Fibroblast of villous mesenchyme (primary cell): Measurements from ENCODE around the gene WLS. TPM values are rescaled to one million over a fixed set of nuclear protein-coding genes. Genes with fewer than 3 reads are reported as not detected.

Experiments used
- DNase-seq: peaks from one replicate; pipeline ENCODE4 v3.0.0-alpha.2; 2010; ENCODE audit warnings: low read depth
- H3K4me3 ChIP-seq: 2 replicates; pipeline ENCODE4 v1.5.1; 2011; ENCODE audit warnings: low read depth, mild to moderate bottlenecking, low read length
- total RNA-seq: library from RNA; depleted of rRNA; stranded (reverse); fragments of >200 nt; gene quantifications from 2 replicates; pipeline ENCODE4 v1.2.3, GENCODE V29; 2012
- TF ChIP-seq, protein P1 (sequence below): IDR thresholded peaks from 2 replicates; pipeline ENCODE4 v1.5.1; 2012; ENCODE audit warnings: low read depth, mild to moderate bottlenecking, low read length; ENCODE audit not compliant: insufficient read depth

WLS gene
- total RNA-seq, 1 donor = 66.1 TPM

DNA sequence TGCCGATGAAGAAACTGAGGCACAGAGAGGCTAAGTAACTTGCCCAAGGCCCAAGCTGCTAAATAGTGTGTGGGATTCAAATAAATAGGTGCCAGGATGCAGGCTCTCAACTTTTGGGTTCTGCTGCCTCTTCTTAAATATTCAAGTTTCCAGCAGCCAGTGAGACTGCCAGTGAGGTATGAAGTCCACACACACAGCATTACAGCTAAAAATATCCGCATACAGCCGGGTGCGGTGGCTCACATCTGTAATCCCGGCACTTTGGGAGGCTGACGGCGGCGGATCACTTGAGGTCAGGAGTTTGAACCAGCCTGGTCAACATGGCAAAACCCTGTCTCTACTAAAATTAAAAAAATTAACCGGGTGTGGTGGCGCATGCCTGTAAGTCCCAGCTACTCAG lies 103.5 kb downstream of the WLS start:
- H3K4me3 ChIP-seq = no peak overlapping the region
- DNase-seq = peak; percentile 36
- TF ChIP-seq, protein P1, sequence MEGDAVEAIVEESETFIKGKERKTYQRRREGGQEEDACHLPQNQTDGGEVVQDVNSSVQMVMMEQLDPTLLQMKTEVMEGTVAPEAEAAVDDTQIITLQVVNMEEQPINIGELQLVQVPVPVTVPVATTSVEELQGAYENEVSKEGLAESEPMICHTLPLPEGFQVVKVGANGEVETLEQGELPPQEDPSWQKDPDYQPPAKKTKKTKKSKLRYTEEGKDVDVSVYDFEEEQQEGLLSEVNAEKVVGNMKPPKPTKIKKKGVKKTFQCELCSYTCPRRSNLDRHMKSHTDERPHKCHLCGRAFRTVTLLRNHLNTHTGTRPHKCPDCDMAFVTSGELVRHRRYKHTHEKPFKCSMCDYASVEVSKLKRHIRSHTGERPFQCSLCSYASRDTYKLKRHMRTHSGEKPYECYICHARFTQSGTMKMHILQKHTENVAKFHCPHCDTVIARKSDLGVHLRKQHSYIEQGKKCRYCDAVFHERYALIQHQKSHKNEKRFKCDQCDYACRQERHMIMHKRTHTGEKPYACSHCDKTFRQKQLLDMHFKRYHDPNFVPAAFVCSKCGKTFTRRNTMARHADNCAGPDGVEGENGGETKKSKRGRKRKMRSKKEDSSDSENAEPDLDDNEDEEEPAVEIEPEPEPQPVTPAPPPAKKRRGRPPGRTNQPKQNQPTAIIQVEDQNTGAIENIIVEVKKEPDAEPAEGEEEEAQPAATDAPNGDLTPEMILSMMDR = no peak

DNA sequence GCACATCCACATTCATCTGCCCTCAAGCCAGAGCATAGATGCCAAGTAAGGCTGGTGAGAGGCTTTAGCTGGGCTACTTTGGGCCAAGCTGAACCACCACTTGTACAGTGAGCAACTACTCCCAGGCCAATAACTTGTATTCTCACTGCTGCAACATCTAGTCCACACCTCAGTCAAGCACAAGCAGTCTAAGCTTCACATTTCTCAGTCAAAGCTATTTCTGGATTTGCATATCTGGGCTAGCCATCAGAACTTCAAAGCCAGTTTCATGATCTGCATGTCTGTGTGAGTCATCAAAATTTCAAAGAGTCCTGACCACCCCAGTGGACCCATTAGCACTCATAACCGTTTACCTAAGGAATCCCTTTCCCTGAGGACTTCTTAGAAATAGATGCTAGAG lies 104.2 kb downstream of the WLS start:
- peak; percentile 73 for DNase-seq
- TF ChIP-seq, protein P1 = no peak
- H3K4me3 ChIP-seq = no peak overlapping the region

DNA sequence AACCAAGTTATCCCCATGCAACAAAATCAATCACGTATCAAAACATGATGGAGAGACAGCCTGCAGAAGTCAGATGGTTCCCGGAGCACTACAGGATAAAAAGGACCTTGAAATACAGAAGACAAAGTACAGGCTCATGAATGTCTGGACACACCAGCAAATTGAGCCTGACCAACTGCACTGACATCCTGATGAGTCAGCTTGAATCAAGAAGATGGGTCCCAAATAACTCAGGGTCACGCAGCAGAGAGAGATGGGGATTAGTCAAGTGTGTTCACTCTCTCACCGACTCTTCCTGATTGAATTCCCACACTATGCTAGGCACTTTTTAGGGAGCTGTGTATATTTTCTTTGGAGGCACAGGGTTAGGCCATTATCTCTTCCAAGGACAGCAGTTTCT lies 110.8 kb downstream of the WLS start:
- H3K4me3 ChIP-seq = no peak overlapping the region
- DNase-seq = peak; percentile 32
- TF ChIP-seq, protein P1 = no peak

DNA sequence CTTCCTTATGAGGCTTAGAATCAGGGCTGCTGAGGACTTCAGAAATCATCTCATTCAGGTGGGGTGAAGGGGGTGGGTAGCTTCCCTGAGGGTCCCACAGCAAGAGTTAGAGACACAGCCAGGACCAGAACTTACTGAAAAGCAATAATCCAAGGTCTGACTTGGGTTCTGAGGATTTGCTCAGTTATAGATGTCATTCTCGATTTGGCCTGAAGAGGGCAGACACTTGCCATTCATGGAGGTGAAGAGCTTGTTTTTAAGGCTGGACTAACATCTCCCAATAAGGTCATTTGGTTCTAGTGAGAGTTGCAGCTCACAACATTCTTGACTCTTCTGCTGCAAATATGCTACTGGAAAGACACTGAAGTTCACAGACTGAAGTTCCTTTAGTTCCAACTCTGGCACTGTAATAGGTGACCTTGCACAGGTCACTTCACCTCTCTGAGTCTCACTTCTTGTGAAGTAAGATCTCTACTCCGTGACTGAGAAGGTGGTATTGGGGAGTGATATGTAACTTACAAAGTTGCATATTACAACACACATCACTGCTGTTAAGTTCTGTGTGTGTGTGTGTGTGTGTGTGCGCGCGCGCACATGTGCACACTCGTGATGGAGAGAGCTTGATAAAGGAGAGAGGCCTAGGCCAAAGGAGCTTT lies 112.1 kb downstream of the WLS start:
- H3K4me3 ChIP-seq = no peak overlapping the region
- TF ChIP-seq, protein P1 = peak; percentile 82
- DNase-seq = peak; percentile 87

DNA sequence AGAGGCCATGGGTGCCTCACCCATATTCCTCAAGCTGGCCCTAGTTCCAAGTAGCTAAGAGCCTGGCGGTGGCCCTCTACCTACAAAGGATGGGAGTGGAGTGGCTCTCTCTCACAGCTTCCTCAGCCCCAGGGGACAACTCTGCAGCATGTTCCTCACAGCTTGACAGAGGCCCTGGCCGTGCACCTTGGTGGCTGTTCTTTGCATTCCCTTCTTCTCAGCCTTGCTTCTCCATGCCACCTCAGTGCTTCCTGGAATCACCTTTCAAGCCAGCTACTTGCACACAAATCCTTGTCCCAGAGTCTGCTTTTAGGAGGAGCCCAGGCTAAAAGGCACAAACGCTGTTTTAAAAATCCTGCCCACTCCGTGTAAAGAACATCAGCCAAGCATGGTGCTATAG lies 112.9 kb downstream of the WLS start:
- DNase-seq = no peak
- H3K4me3 ChIP-seq = no peak overlapping the region
- TF ChIP-seq, protein P1 = no peak

DNA sequence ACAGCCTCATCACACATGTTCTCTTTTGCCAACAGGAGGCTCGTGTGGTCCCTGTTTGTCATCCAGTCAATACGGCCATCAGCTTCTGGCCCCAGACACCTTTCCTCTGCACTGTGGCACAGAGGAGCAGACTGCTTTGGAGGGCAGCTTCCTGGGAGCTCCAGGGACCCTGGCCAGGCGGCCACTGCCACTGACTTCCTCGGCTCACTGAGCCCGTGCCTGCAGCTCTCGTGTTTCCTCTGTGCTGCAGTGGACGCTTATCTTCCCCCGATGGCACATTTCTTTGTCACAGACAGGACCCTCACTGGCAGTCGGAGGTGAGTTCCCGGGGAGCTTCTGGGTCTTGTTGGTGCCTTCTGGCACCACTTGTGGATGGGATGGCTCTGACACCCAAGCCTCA lies 114.9 kb downstream of the WLS start:
- TF ChIP-seq, protein P1 = no peak
- no peak overlapping the region for H3K4me3 ChIP-seq
- DNase-seq = no peak
